Activated naive CD8-positive, alpha-beta T cell treated with anti-CD3 and anti-CD28 coated beads for 36 hours (primary cell): ENCODE data around the gene LHX2. TPM values are rescaled to one million over a fixed set of nuclear protein-coding genes. Genes with fewer than 3 reads are reported as not detected.

Experiments
- DNase-seq: peaks from one replicate; pipeline ENCODE4 v3.0.0; 2021
- H3K27ac Mint-ChIP-seq: one replicate; pipeline ENCODE4 v1.8.0; 2022; ENCODE audit warnings: mild to moderate bottlenecking, moderate library complexity, mixed read lengths
- H3K27me3 Mint-ChIP-seq: one replicate; pipeline ENCODE4 v1.8.0; 2022; ENCODE audit warnings: mild to moderate bottlenecking, mixed read lengths
- H3K36me3 Mint-ChIP-seq: one replicate; pipeline ENCODE4 v1.8.0; 2021; ENCODE audit warnings: mild to moderate bottlenecking, mixed read lengths
- H3K4me1 Mint-ChIP-seq: one replicate; pipeline ENCODE4 v1.8.0; 2021; ENCODE audit warnings: mixed read lengths
- H3K4me3 Mint-ChIP-seq: one replicate; pipeline ENCODE4 v1.8.0; 2022; ENCODE audit warnings: mild to moderate bottlenecking, moderate library complexity, mixed read lengths
- H3K9me3 Mint-ChIP-seq: one replicate; pipeline ENCODE4 v1.8.0; 2022; ENCODE audit warnings: mixed read lengths
- total RNA-seq, 2 experiments: library from RNA; stranded (reverse); gene quantifications; one replicate each; pipeline ENCODE4 v1.2.3, GENCODE V29; 2021

The LHX2 gene
- total RNA-seq, 2 experiments from 2014 or later: not detected

GRCh38 chr9:124015661-124016131 is 4.1 kb downstream of the LHX2 start:
- H3K9me3 Mint-ChIP-seq: no peaks in the 10 kb centered on the region
- DNase-seq: no peak
- no peak overlapping the region for H3K4me3 Mint-ChIP-seq
- no peak overlapping the region for H3K27ac Mint-ChIP-seq
- H3K4me1 Mint-ChIP-seq: peaks cover 25% of the 10 kb centered on the region
- H3K27me3 Mint-ChIP-seq: peaks cover 87% of the 10 kb centered on the region
- H3K36me3 Mint-ChIP-seq: no peaks in the 10 kb centered on the region

- peak overlapping the region; percentile 38 for H3K4me3 Mint-ChIP-seq
- peaks cover 89% of the 10 kb centered on the region for H3K27me3 Mint-ChIP-seq
- no peak overlapping the region for H3K27ac Mint-ChIP-seq
- DNase-seq: no peak
- peaks cover 25% of the 10 kb centered on the region for H3K4me1 Mint-ChIP-seq
- no peaks in the 10 kb centered on the region for H3K9me3 Mint-ChIP-seq
- no peaks in the 10 kb centered on the region for H3K36me3 Mint-ChIP-seq
Measured at GRCh38 chr9:124016175-124017050, 4.8 kb downstream of the LHX2 start.

- Mint-ChIP-seq H3K27me3 (peaks cover 94% of the 10 kb centered on the region), H3K4me3 (peak overlapping the region; percentile 65), H3K27ac (no peak overlapping the region), H3K9me3 (no peaks in the 10 kb centered on the region), H3K4me1 (peaks cover 28% of the 10 kb centered on the region), H3K36me3 (no peaks in the 10 kb centered on the region)
- DNase-seq: no peak
Measured at GRCh38 chr9:124017051-124017928, 5.7 kb downstream of the LHX2 start.

GRCh38 chr9:124017929-124018729 is 6.6 kb downstream of the LHX2 start:
- H3K9me3 Mint-ChIP-seq: no peaks in the 10 kb centered on the region
- DNase-seq: no peak
- H3K36me3 Mint-ChIP-seq: no peaks in the 10 kb centered on the region
- H3K27ac Mint-ChIP-seq: peak overlapping the region; percentile 32
- H3K27me3 Mint-ChIP-seq: peaks cover 94% of the 10 kb centered on the region
- H3K4me3 Mint-ChIP-seq: peak overlapping the region; percentile 50
- H3K4me1 Mint-ChIP-seq: peaks cover 30% of the 10 kb centered on the region

GRCh38 chr9:124018730-124019697 is 7.4 kb downstream of the LHX2 start:
- no peak for DNase-seq
- Mint-ChIP-seq H3K9me3 (no peaks in the 10 kb centered on the region), H3K27me3 (peaks cover 94% of the 10 kb centered on the region), H3K4me1 (peaks cover 30% of the 10 kb centered on the region), H3K27ac (peak overlapping the region; percentile 32), H3K4me3 (peak overlapping the region; percentile 50), H3K36me3 (no peaks in the 10 kb centered on the region)

- H3K27me3 Mint-ChIP-seq: peaks cover 94% of the 10 kb centered on the region
Measured at GRCh38 chr9:124019771-124020519, 8.4 kb downstream of the LHX2 start.

GRCh38 chr9:124020520-124021384 is 9.2 kb downstream of the LHX2 start:
- H3K4me3 Mint-ChIP-seq: no peak overlapping the region
- DNase-seq: no peak
- no peaks in the 10 kb centered on the region for H3K36me3 Mint-ChIP-seq
- H3K9me3 Mint-ChIP-seq: no peaks in the 10 kb centered on the region
- H3K27me3 Mint-ChIP-seq: peaks cover 94% of the 10 kb centered on the region
- H3K27ac Mint-ChIP-seq: no peak overlapping the region
- peaks cover 26% of the 10 kb centered on the region for H3K4me1 Mint-ChIP-seq

More at GRCh38 chr9:124019771-124020519, 8.4 kb downstream of the LHX2 start:
- Mint-ChIP-seq H3K27ac (no peak overlapping the region), H3K36me3 (no peaks in the 10 kb centered on the region), H3K4me1 (peaks cover 30% of the 10 kb centered on the region), H3K4me3 (no peak overlapping the region), H3K9me3 (no peaks in the 10 kb centered on the region)
- no peak for DNase-seq

DNA sequence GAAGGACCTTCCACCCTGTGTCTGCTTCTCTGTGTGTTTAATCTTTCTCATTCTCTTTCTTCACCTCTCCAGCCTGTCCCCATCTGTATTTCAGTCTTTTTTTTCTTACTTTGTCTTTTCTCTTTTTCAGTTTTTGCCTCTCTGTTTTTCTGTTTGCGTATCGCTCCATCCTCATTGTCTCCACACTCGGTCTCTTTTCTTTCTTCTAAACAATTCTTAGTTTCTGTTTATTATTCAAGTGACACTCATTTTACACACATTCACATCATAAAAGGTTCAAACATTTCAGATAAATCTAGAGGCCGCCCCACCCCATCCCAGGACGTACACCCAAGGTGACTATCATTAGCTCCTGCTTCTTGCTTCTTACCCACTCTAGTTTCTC is 9.8 kb downstream of the LHX2 start:
- Mint-ChIP-seq H3K27me3 (peaks cover 95% of the 10 kb centered on the region), H3K27ac (no peak overlapping the region), H3K4me1 (peaks cover 25% of the 10 kb centered on the region), H3K4me3 (no peak overlapping the region), H3K36me3 (no peaks in the 10 kb centered on the region), H3K9me3 (no peaks in the 10 kb centered on the region)
- DNase-seq: no peak

DNA sequence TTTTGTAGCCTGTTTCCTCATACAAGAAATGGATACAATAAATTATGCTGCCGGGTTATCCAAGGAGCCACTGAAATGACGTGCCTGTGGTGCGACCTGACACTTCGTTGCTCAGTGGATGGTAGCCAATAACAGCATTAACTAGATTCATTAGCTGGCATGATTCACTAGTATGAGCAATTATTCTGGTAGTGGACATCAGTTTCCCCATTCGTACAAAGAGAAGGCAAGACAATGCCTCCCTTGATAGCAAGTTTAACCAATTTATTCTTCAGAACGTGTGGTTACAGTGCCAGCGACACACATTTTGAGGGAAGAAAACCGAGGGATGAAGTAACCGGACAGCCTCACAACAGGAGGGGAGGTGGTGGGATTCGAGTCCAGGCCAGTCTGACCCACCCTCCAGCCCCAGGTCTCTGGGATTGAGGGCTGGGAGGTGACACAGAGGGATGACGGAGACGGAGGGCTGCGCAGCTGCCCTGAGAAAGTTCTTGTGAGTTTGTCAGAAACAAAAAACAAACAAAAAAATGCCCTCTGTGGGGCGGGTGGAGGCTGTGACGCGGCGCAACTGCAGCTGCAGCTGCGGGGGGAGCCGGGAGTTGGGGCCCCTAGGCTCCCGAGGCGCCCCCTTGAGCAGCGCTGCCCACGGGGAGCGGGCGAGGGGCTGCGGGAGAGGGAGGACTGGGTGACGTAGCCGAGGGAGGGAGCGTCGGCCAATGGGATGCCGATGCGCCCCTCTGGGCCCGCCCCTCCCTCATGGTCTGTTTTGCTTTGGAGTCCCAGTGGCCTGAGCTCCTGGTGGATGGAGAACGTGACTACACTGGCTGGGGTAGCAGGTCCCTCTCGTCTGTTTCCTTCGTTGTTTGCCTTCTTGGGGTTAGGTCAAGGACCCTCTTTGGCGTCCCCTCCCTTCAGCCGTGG is 10.9 kb downstream of the LHX2 start:
- no peak for DNase-seq
- Mint-ChIP-seq H3K4me3 (no peak overlapping the region), H3K36me3 (no peaks in the 10 kb centered on the region), H3K9me3 (no peaks in the 10 kb centered on the region), H3K4me1 (peaks cover 16% of the 10 kb centered on the region), H3K27ac (no peak overlapping the region), H3K27me3 (peaks cover 87% of the 10 kb centered on the region)

- no peak overlapping the region for H3K4me3 Mint-ChIP-seq
- DNase-seq: no peak
- peaks cover 86% of the 10 kb centered on the region for H3K27me3 Mint-ChIP-seq
- H3K36me3 Mint-ChIP-seq: no peaks in the 10 kb centered on the region
- H3K4me1 Mint-ChIP-seq: peaks cover 14% of the 10 kb centered on the region
- H3K9me3 Mint-ChIP-seq: no peaks in the 10 kb centered on the region
- H3K27ac Mint-ChIP-seq: no peak overlapping the region
Measured at GRCh38 chr9:124024107-124024506, 12.5 kb downstream of the LHX2 start.

DNA sequence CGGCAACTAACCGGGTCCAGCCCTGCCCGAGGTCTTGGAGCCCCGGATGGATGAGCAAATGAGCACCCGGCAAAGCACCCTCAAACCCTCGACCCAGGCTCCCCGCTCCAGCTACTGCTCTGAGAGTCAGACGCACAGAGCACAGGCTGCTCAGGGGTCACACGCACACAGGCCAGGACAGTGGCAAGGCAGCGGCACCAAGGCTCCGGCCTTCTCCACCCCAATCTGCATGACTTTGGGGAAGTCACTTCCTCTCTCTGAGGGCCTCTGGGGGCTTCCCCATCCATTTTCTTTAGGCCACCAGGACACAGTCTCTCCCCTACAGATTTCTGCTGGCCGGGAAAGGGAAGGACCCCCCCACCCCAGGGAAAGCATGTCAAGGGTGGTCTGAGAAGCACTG is 18.0 kb downstream of the LHX2 start:
- Mint-ChIP-seq H3K4me3 (no peak overlapping the region), H3K4me1 (peaks cover 5% of the 10 kb centered on the region), H3K36me3 (no peaks in the 10 kb centered on the region), H3K27me3 (peaks cover 74% of the 10 kb centered on the region), H3K27ac (no peak overlapping the region), H3K9me3 (no peaks in the 10 kb centered on the region)
- no peak for DNase-seq
